ENCODE data around the gene MYO7B.

The MYO7B gene

DNA sequence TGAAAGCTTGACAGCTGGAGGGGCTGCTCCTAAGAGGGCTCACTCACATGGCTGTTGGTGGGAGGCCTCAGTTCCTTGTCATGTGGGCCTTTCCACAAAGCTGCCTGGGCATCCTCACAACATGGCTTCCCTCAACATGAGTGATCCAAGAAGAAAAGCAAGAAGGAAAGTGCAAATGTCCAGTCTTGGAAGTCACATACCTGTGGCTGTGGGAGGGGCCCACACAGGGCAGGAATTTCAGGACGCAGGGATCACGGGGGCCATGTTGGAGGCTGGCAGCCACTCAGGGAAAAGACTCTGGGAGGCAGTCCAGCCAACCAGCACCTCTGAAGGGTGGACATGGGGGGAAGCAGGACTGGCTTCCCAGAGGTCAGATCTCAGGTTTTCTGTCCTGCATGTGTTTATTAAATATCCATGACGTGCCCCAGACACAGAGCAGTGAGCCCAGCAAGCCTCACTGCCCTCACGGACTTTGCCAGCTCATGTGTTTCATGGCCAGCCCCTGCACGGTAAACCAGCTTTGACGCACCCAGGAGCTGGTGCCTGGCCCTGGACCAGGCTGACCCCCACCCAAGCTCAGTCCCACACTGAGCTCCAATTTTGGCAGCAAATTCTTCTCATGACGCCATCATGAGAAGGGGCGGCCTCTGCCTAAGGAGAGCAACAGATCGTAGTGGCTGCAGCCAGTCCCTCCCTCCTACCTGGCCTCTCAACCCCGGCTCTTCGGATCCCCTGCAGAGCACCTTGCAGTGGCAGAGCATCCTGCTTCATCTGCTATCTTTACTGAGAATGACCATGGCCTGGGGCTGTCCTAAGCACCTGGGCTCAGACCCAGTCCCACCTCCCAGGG lies 75.8 kb downstream of the MYO7B start:
- no peak for DNase-seq

DNA sequence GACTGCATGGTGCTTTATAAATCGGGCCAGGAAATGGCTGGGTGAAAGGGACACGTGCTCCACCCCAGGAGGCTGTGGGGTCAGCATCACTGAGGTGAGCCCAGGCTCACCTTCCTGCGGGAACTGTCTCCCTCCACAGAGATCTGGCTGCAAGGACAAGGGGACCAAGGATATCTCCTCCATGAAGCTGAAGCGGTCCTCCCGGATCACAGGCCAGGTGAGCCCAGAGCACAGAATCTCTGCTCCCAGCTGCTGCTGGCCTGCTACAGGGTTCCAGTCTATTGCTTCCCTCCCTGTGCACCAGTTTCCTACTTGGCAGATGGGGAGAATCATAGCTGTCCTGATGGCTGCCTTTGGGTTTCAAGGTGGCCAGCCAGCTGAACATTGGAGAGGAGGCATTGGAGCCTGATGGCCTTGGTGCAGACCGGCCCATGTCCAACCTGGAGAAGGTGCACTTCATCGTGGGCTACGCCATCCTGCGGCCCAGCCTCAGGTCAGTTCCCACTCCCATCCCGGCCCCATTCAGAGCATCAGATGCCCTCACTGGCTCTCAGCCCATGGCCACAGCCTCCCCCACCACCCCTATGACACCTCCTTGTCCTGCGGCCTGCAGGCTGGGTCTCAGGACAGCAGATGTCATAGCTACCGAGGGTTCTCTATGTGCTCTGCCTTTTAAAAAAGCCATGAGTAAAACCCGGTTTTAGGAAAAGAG lies 76.8 kb downstream of the MYO7B start:
- DNase-seq, result no peak

DNA sequence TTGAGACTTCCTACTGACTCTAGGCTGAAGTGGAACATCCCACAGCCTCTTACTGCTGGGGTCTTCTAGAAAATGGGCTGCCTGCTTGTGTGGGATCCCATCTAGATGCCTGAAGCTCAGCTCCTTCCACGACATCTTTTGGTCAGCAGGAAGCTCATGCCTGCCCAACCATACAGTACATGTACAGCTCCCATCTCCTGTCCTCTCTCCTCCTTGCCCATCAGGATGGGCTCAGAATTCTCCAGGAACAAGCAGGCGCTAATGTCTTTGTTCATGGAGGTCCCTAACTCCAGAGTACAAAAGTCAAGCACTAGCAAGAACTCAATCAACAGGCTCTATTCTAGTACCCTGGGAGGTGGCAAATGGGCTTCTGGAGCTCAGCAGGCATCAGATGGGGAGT lies 78.8 kb downstream of the MYO7B start:
- DNase-seq, result no peak

DNA sequence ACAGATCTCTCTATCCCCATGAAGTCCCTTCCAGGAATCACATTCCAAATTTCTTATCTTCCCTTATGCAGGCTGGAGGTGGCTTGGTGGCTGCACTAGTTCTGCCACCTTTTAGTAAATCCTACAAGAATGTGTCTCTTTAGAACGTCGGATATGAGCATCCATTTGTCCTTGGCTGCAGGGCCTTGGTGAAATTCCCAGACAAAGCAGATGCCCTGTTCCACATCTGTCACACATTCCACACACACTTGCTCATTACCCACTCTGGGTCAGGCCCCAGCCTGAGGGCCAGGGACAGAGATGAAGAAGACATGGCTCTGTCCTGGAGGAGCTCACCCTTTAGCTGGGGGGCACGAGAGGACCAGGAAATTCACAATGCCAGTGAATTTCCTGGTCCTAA lies 79.2 kb downstream of the MYO7B start:
- no peak for DNase-seq

DNA sequence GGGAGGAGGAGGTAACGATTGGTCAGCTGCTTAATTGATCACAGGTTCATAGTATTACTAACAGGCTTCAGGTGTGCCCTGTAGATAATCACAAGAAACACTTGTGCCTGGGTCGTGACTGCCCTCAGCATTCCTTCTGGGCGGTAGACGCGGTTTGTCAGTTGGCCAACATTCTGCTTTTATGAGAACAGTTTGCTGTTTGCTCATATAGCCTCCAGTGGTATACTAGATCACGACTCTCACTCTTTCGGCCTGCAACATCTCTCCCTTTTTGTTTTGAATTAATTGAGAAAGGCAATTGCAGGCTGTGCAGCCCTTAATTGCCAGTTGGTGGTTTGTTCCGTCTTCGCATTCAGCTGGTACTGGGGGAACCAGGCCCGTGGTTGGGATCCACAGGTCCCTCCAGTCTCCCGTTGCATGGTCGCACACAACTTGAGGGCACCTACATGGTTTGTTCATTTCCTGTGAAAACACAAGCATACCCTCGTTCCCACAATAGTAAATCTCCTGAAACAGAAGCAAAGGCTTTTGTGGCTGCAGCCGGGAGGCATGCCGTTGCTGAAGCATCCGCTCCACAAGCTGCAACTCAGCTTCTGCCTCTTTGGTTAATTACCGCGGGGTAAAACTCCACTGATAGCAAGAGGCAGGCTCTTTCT lies 80.2 kb downstream of the MYO7B start:
- no peak for DNase-seq

DNA sequence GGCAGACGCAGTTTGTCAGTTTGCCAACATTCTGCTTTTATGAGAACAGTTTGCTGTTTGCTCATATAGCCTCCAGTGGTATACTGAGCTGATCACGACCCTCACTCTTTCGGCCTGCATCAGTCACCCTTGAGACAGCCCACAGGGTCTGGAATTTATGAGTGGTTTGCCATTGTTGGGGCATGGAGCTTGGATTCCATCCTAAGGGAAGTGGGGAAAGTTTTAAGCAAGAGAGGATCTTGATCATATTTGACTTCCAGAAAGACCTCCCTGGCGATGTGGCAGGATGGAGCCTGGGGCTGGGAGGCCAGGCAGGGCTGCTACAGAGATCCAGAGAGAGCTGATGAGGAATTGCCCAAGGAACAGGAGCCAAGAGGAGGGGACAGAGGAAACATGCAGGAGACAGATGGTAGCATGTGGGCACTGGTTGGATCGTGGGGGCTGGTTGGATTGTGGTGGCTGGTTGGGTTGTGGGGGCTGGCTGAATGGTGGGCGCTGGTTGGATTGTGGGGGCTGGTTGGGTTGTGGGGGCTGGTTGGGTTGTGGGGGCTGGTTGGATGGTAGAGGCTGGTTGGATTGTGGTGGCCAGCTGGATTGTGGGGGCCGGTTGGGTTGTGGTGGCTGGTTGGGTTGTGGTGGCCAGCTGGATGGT lies 83.2 kb downstream of the MYO7B start:
- DNase-seq, result no peak

DNA sequence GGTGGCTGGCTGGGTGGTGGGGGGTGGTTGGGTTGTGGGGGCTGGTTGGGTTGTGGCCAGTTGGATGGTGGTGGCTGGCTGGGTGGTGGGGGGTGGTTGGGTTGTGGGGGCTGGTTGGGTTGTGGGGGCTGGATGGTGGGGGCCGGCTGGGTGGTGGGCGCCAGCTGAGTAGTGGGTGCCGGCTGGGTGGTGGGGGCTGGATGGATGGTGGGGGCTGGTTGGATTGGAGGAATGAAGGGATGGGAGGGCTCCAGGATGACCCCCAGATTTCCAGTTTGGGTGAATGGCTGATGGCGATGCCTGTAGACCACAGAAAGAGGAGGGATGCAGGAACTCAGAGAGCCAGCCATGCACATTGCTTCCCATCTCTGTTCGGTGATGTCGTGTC lies 83.7 kb downstream of the MYO7B start:
- no peak for DNase-seq

DNA sequence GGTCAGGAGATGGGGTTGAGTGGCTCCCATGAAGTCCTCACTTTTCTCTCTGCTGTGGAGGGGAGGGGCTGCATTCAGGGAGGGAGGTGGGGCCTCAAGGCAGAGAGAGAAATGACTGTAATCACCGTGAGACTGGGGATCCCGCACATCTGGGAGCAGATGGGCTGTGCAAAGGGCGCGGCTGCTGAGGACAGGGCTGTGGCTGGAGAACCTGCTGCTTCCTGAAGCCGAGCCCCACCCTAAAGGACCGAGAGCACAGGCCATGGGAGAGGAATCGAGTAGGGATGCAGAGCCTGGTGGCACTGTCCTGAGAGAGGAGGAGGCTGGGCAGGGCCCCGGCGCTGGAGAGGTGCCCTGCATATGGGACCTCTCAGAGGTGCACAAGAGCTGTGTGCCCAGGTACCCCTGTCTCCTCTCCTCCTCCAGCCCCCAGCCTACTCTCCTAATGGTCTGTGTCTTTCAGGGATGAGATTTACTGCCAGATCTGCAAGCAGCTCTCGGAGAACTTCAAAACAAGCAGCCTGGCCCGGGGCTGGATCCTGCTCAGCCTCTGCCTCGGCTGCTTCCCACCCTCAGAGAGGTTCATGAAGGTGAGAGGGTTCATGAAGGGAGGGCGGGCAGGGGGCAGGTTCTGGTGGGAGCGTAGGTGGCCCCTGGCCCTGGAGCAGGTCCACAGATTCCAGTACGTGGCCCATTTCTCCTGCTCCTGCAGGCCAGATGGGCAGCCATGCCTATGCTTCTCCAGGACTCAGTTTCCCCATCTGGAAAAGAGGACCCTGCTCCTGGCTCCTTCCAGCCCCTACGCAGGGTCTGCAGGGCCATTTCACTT lies 84.6 kb downstream of the MYO7B start:
- no peak for DNase-seq

DNA sequence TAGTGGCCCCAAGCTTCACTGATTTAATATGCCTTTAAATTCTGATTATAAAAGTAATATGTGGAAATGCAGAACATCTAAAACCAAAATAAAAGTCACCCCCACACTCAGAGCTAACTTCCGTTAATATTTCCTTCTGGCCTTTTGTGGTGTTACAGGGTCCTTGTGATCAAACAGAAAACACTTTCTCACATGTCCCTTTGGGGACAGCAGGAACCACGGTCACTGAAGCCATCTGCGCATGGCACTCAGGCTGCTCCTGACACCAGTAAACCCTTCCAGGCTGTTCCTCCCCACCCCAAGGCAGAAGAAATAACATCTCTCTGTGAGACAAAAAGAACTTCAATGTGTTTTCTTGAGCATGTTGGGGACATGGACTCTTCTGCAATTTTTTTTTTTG lies 85.4 kb downstream of the MYO7B start:
- no peak for DNase-seq

DNA sequence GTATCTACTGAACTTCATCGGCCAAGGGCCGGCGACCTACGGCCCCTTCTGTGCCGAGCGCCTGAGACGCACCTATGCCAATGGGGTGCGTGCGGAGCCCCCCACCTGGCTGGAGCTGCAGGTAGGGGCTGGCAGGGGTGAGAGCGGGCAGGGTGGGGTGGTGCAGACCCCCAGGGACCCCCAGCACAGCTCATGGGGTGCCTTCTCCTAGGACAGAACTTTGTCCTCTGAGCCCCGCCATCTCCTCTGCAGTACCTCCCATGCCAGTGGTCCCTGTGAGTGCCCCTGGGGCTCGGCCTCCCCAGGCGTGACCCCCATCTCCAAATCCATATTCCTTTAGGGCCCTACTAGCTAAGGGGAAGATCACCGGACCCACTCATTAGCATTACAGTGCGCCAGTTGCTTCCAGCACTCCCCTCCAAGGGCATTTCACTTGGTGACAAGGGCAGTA lies 86.5 kb downstream of the MYO7B start:
- DNase-seq, result no peak

DNA sequence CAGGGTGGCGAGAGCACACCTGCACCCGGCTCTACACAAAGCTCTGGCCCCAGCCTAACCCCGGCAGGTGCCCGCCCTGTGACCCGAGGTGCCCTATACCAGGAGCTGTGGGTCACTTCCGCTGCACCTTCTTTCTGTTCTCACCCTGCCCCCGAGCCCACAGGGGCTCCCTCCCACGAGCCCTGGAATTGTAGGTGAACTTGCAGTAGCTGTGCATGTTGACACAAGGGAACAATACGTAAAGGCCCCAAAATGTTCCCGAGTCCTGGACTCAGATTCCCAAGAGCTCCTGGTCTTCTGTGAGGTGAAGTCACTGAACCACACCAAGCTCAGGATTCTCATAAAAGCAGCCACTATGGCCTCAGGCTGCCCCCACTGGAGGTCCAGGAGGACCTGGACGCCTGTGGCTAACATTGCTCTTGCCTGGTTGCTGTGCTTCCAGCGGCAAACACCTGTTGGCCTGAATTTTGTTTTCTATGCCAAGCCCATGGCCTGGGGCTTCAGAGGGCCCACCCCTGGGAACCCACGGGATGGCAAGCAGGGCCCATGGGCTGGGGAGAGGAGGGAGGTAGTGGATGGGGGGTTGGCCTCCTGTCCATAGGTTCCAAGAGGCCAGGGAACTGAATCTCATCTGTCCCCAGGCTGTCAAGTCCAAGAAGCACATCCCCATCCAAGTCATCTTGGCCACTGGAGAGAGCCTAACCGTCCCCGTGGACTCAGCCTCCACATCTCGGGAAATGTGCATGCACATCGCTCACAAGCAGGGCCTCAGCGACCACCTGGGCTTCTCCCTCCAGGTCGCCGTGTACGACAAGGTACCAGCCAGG lies 87.3 kb downstream of the MYO7B start:
- no peak for DNase-seq

DNA sequence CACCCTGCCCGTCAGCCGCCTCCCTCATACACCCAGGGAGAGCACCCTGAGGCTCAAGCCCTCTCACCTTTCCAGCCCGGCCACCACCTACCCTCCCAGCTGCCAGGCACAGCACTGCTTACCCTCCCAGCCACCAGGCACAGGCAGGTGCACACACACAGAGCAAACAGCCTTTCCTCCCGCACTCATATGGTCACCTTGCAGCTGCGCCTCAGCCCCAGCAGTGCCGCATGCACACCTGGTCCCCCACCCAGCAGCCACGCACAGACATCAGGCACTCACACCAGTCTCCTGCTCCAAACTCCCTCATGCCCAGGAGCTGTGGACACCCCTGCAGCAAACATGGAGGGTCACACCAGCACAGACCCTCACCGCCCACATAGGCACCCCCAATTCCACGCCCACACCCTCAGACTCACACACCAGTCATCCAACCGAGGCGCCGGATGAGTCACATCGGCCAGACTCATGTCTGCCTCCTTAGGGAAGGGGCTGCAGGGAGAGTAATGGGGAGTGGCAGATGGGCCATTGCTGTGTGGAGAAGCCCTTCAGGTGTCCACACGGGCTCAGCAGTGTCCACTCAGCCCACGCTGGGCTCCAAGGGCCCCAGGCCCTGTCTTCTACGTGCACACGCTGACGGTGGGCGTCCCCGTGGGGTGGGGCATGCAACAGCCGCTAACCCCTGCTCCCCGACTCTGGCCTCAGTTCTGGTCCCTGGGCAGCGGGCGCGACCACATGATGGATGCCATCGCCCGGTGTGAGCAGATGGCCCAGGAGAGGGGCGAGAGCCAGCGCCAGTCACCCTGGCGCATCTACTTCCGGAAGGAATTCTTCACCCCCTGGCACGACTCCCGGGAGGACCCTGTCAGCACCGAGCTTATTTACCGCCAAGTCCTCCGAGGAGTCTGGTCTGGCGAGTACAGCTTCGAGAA lies 88.2 kb downstream of the MYO7B start:
- no peak for DNase-seq

DNA sequence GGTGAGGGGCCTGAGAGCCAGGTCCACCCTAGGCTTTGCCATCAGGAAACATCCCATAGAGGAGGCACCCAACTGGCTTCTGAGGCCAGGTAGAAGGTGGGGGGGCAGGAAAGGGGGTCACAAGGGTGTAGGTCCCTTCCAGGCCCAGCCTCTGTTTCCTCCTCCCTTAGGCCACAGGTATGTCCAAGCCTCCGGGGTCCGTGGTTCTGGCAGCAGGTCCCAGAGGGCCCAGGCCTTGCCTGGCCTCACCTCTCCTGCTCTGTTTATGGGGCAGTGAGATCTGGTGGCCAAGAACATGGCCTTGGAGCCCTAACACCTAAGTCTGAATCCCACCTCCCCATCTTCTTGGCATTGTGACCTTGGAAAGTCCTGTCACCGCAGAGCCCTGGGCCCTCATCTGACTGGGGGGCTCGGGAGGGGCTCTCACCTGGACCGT lies 88.9 kb downstream of the MYO7B start:
- no peak for DNase-seq

DNA sequence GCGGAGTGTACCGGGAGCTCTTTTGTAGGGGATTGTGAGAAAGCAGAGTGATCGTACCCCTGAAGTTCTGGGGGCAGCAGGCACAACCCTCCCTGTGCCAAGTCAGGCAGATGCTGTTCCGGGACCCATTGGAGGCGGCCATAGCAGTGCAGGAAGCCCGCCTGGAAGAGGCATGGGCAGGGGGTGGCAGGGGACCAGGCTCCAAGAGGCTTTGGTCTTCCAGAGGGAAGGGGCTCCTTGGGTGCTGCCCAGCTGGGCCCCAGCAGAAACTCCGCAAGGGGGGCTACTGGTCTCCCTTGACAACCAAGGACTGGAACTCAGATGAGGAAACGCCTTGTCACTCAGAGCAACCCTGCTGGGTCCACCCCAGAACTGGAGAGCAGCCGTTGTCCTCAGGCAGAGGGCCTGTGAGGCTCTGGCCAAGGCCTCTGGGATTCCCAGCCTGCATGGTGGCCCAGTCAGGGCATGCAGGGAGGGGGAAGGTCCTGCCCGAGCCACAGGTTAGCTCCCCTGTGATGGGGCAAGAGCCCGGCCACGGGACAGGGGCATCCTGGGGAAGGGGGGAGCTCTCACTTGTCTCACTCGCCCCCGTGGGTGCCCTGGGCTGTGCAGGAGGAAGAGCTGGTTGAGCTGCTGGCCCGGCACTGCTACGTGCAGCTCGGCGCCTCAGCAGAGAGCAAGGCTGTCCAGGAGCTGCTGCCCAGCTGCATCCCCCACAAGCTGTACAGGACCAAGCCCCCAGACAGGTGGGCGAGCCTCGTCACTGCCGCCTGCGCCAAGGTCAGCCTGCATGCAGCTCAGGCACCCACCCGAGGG lies 89.5 kb downstream of the MYO7B start:
- no peak for DNase-seq

DNA sequence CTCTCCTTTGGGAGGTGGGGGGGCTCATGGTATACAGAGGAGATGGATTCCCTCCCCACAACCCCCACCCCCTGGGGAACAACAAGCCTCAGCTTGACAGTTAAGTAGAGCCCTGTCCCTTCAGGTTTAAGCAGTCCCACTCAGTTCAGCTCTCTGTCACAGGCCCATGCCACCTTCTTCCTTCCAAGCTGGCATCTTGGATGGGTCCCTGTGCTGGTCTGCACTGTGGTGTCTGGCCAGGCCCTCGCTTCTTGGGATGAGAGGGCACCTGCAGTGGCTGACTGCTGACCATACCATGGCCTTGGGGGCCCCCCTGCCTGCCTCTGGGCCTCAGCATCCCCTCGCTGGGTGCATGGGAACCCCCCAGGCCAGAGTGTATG lies 90.1 kb downstream of the MYO7B start:
- DNase-seq, result no peak

DNA sequence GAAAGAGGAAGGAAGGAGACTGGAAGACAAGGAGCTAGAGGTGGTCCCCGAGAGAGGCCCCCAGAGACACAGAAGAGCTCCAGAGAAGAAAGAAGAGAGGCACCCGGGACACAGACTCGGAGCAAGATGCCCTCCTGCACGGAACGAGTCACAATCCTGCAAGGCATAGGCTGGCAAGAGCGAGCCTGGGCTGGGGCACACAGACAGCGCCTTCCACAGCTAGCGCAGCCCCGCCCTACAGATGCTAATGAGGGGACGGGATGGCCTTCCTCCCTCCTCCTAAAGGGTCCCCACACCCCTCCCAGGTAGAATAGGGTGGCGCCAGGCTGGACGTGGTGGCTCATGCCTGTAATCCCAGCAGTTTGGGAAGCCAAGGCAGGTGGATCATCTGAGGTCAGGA lies 90.7 kb downstream of the MYO7B start:
- DNase-seq, result no peak

DNA sequence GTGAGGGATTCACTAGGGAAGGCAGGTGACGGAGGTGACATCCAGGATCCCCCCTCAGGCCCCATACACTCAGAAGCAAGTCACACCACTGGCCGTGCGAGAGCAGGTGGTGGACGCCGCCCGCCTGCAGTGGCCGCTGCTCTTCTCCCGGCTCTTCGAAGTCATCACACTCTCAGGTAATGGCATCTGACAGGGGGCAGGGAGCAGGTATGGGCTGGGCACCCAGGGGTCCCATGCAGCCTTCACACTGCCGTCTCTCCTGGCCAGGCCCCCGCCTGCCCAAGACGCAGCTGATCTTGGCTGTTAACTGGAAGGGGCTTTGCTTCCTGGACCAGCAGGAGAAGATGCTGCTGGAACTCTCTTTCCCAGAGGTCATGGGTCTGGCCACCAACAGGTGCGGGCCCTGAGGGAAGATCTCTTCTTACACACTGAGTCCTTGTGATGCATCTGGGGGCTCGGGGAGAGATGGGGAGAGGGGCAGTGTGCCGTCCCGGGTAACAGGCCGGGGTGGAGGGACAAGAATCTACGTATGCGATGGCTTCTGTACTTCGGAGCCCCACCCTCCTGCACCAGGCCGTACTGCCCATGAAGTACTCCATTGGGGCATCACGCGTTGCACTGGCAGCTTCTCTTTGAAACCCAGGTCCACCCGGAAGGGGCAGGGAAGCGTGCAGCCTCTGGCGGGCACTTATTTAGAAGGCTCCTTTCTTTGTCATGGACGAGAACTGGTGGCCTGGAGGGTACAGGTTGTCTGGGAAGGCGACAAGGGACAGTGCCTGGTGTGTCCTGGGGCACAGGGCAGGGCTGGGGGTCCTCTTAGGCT lies 91.6 kb downstream of the MYO7B start:
- no peak for DNase-seq

DNA sequence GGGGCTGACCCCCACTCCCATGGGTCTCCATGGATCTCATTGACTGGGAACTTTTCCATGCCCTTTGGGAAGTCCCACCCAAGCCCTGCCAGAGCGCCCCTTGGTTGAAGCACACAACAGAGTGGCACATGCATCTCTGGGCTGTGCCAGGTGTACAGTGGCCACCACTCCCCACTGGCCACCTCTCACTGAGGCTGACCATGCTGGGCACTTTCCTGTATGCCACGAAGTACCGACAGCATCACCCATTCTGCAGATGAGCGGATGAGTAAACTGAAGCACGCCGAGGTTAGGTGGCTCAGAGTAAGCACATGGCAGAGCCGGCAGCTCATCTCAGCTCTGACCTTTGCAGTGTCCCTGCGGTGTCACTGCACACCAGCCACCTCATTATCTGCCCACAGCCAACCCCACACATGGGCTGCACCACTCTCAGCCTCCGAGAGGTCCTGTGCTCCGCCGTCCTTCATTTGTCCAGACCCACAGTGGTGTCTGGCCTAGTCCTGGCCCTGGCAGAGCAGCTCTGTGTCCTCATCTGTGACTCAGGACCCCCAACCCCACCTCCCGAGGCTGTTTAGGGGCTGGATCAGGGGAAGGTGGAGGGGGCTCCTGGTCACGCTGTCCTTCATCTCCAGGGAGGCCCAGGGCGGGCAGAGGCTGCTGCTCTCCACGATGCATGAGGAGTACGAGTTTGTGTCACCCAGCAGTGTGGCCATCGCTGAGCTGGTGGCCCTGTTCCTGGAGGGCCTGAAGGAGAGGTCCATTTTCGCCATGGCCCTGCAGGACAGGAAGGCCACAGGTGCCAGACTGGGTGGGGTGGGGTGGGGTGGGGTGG lies 92.5 kb downstream of the MYO7B start:
- no peak for DNase-seq

Measured in activated CD4-positive, alpha-beta T cell treated with anti-CD3 and anti-CD28 coated beads, Interleukin-2, Interleukin-6, amounts not matched to agents 100 ng/mL and 50 ng/mL, durations not matched to agents 16 hours and 8 hours (primary cell).